H1 (cell line): ENCODE data around the gene CD300E. TPM values are rescaled to one million over a fixed set of nuclear protein-coding genes. Genes with fewer than 3 reads are reported as not detected.

Source experiments
- CTCF ChIA-PET: fragments of 300-600 bp; sonication (Branson Sonifier 250); formaldehyde crosslinking; loops from one replicate; lab custom pipeline; 2021; ENCODE audit not compliant: partially characterized antibody; lab: Charles Lee
- POLR2A ChIA-PET: fragments of 300-600 bp; sonication (Branson Sonifier 250); formaldehyde crosslinking; loops from one replicate; lab custom pipeline; 2021; ENCODE audit warnings: inconsistent platforms; ENCODE audit not compliant: partially characterized antibody; lab: Charles Lee
- DNase-seq, 2 experiments: peaks; one replicate each; pipeline versions ENCODE4 v3.0.0 to v3.0.0-alpha.2; 2010 to 2022; ENCODE audit warnings: low spot score in 2 of 2, low read depth in 1 of 2, mixed read lengths in 1 of 2
- FAIRE-seq: peaks from 2 replicates; lab custom pipeline; 2011; peaks lifted over from hg19 to GRCh38; lab: Jason Lieb, UNC
- H2AFZ ChIP-seq: 2 replicates; pipeline ENCODE4 v1.8.1; 2012; ENCODE audit warnings: low read length, inconsistent platforms
- H2AK5ac ChIP-seq: 2 replicates; pipeline ENCODE4 v1.6.1; 2013; ENCODE audit warnings: low read depth, low read length
- H2BK120ac ChIP-seq: replicated peaks from 2 replicates; pipeline ENCODE3; 2013; ENCODE audit warnings: low read depth, low read length, inconsistent platforms
- H2BK12ac ChIP-seq: 2 replicates; pipeline ENCODE4 v1.6.1; 2013; ENCODE audit warnings: low read depth, low read length
- H2BK15ac ChIP-seq: 2 replicates; pipeline ENCODE4 v1.6.1; 2013; ENCODE audit warnings: low read length
- H2BK20ac ChIP-seq: 2 replicates; pipeline ENCODE4 v1.6.1; 2013; ENCODE audit warnings: low read length
- H2BK5ac ChIP-seq: 2 replicates; pipeline ENCODE4 v1.6.1; 2013; ENCODE audit warnings: low read depth, low read length
- H3K14ac ChIP-seq: 2 replicates; pipeline ENCODE4 v1.6.1; 2013; ENCODE audit warnings: inconsistent platforms; ENCODE audit not compliant: insufficient read length
- H3K18ac ChIP-seq: 2 replicates; pipeline ENCODE4 v1.6.1; 2013; ENCODE audit warnings: low read length; ENCODE audit errors: extremely low read depth
- H3K23ac ChIP-seq: 2 replicates; pipeline ENCODE4 v1.6.1; 2013; ENCODE audit warnings: inconsistent platforms; ENCODE audit not compliant: insufficient read length
- H3K23me2 ChIP-seq: 2 replicates; pipeline ENCODE4 v1.6.1; 2013; ENCODE audit warnings: low read depth, low read length
- H3K27ac ChIP-seq: 2 replicates; pipeline ENCODE4 v1.6.1; 2011; ENCODE audit warnings: low read depth, low read length, inconsistent platforms
- H3K27me3 ChIP-seq, 4 experiments: replicated peaks in 1 of 4; 1 replicate in 1 of 4; 2 replicates in 3 of 4; pipeline versions ENCODE4 v1.6.1 to v1.8.1; 2011 to 2013; ENCODE audit warnings: low read length in 3 of 4, mild to moderate bottlenecking in 3 of 4, inconsistent platforms in 2 of 4, mixed read lengths in 2 of 4, moderate library complexity in 1 of 4; ENCODE audit not compliant: control insufficient read depth in 3 of 4, insufficient read depth in 3 of 4; ENCODE audit errors: extremely low read depth in 1 of 4
- H3K36me3 ChIP-seq, 4 experiments: 2 replicates each; pipeline versions ENCODE4 v1.6.1 to v1.8.1; 2011 to 2013; ENCODE audit warnings: mild to moderate bottlenecking in 4 of 4, low read length in 3 of 4, moderate library complexity in 2 of 4, control low read depth in 1 of 4, inconsistent platforms in 1 of 4; ENCODE audit not compliant: insufficient read depth in 4 of 4, control insufficient read depth in 2 of 4
- H3K4ac ChIP-seq: replicated peaks from 2 replicates; pipeline ENCODE3; 2013; ENCODE audit warnings: low read length, low read depth, mixed read lengths, inconsistent platforms; ENCODE audit not compliant: insufficient read length
- H3K4me1 ChIP-seq, 4 experiments: replicated peaks in 1 of 4; 1 replicate in 1 of 4; 2 replicates in 3 of 4; pipeline versions ENCODE4 v1.6.1 to v1.8.1; 2011 to 2013; ENCODE audit warnings: low read length in 3 of 4, inconsistent platforms in 2 of 4, mixed read lengths in 1 of 4; ENCODE audit not compliant: insufficient read depth in 4 of 4, control insufficient read depth in 3 of 4
- H3K4me2 ChIP-seq, 2 experiments: 2 replicates each; pipeline versions ENCODE4 v1.6.1 to v1.8.1; 2011 to 2013; ENCODE audit warnings: low read depth in 2 of 2, low read length in 2 of 2, control low read depth in 1 of 2, inconsistent platforms in 1 of 2, mild to moderate bottlenecking in 1 of 2; ENCODE audit not compliant: insufficient read depth in 1 of 2
- H3K4me3 ChIP-seq, 4 experiments: fragments of 200-600, 300-600 bp in 1 of 4; sonication (generic), shearing (Covaris generic), sonication (Bioruptor Twin) in 1 of 4; 2 replicates each; pipeline versions ENCODE4 v1.5.1 to v1.8.1; 2011 to 2016; ENCODE audit warnings: low read length in 4 of 4, low read depth in 3 of 4, control low read depth in 2 of 4, inconsistent platforms in 2 of 4, mild to moderate bottlenecking in 2 of 4, mixed read lengths in 1 of 4, moderate library complexity in 1 of 4; ENCODE audit not compliant: insufficient read depth in 2 of 4; ENCODE audit errors: extremely low read depth in 1 of 4
- H3K56ac ChIP-seq: replicated peaks from 2 replicates; pipeline ENCODE3; 2013; ENCODE audit warnings: low read depth, mild to moderate bottlenecking, mixed read lengths, low read length, inconsistent platforms; ENCODE audit not compliant: insufficient read length
- H3K79me1 ChIP-seq: 2 replicates; pipeline ENCODE4 v1.6.1; 2013; ENCODE audit warnings: low read depth, low read length, control low read depth
- H3K79me2 ChIP-seq, 2 experiments: 2 replicates each; pipeline versions ENCODE4 v1.6.1 to v1.8.1; 2012 to 2013; ENCODE audit warnings: low read length in 2 of 2, mild to moderate bottlenecking in 2 of 2, inconsistent platforms in 1 of 2; ENCODE audit not compliant: insufficient read depth in 2 of 2, control insufficient read depth in 1 of 2
- H3K9ac ChIP-seq, 4 experiments: replicated peaks in 1 of 4; 1 replicate in 1 of 4; 2 replicates in 3 of 4; pipeline versions ENCODE4 v1.6.1 to v1.8.1; 2011 to 2013; ENCODE audit warnings: low read depth in 3 of 4, low read length in 3 of 4, control low read depth in 2 of 4, mild to moderate bottlenecking in 2 of 4, moderate library complexity in 2 of 4, inconsistent platforms in 1 of 4; ENCODE audit errors: extremely low read depth in 1 of 4
- H3K9me3 ChIP-seq, 2 experiments: 2 replicates each; pipeline versions ENCODE4 v1.6.1 to v1.8.1; 2012 to 2013; ENCODE audit warnings: mild to moderate bottlenecking in 2 of 2, moderate library complexity in 2 of 2, control low read depth in 1 of 2, inconsistent platforms in 1 of 2, low read depth in 1 of 2, low read length in 1 of 2, mixed read lengths in 1 of 2; ENCODE audit not compliant: insufficient read depth in 2 of 2
- H4K20me1 ChIP-seq, 2 experiments: replicated peaks in 1 of 2; 2 replicates each; pipeline versions ENCODE3 to v1.8.1; 2011 to 2013; ENCODE audit warnings: inconsistent platforms in 2 of 2, low read length in 2 of 2, mild to moderate bottlenecking in 1 of 2; ENCODE audit not compliant: insufficient read depth in 2 of 2, control insufficient read depth in 1 of 2
- H4K5ac ChIP-seq: 2 replicates; pipeline ENCODE4 v1.6.1; 2013; ENCODE audit warnings: low read length, low read depth, mixed read lengths, inconsistent platforms; ENCODE audit not compliant: insufficient read length
- H4K8ac ChIP-seq: 2 replicates; pipeline ENCODE4 v1.8.0; 2013; ENCODE audit warnings: mild to moderate bottlenecking, moderate library complexity, low read length, inconsistent platforms; ENCODE audit not compliant: insufficient read depth; ENCODE audit errors: extremely low read depth
- H4K91ac ChIP-seq: replicated peaks from 2 replicates; pipeline ENCODE3; 2013; ENCODE audit warnings: low read length, mixed read lengths, inconsistent platforms; ENCODE audit not compliant: insufficient read length
- CHD1 ChIP-seq: IDR thresholded peaks from 2 replicates; pipeline ENCODE4 v1.6.1; 2012; ENCODE audit warnings: low read depth, low read length, improper control_type of control experiment
- CHD2 ChIP-seq: IDR thresholded peaks from 2 replicates; pipeline ENCODE4 v1.6.1; 2012; ENCODE audit warnings: low read length, improper control_type of control experiment
- JUND ChIP-seq: IDR thresholded peaks from 2 replicates; pipeline ENCODE4 v1.6.1; 2011; ENCODE audit warnings: mild to moderate bottlenecking, improper control_type of control experiment, low read length
- RAD21 ChIP-seq, 2 experiments: IDR thresholded peaks in 1 of 2; conservative IDR thresholded peaks in 1 of 2; 2 replicates each; pipeline ENCODE4 v1.6.1; 2011; ENCODE audit warnings: low read depth in 2 of 2, low read length in 2 of 2, improper control_type of control experiment in 1 of 2, inconsistent platforms in 1 of 2, mild to moderate bottlenecking in 1 of 2, moderate library complexity in 1 of 2
- RFX5 ChIP-seq: IDR thresholded peaks from 2 replicates; pipeline ENCODE4 v1.6.1; 2011; ENCODE audit warnings: low read depth, low read length, improper control_type of control experiment, borderline replicate concordance
- RNF2 ChIP-seq: fragments of 200-900, 300-1000 bp; sonication (generic); IDR thresholded peaks from 2 replicates; pipeline ENCODE4 v1.7.1; 2016; ENCODE audit warnings: borderline replicate concordance, low read depth, mild to moderate bottlenecking, antibody characterized with exemption, low read length; ENCODE audit not compliant: poor library complexity, severe bottlenecking; ENCODE audit errors: missing control alignments
- SAP30 ChIP-seq: fragments of 300-600 bp; sonication (generic); IDR thresholded peaks from 2 replicates; pipeline ENCODE4 v1.7.1; 2012; ENCODE audit warnings: low read length, moderate library complexity, mild to moderate bottlenecking, inconsistent platforms; ENCODE audit not compliant: insufficient read depth, insufficient replicate concordance
- SP1 ChIP-seq: IDR thresholded peaks from 2 replicates; pipeline ENCODE4 v1.6.1; 2011; ENCODE audit warnings: low read depth, low read length
- TAF7 ChIP-seq: optimal IDR thresholded peaks from 2 replicates; pipeline ENCODE3; 2011; ENCODE audit warnings: low read depth, mild to moderate bottlenecking, inconsistent platforms, low read length, moderate library complexity, borderline replicate concordance
- WGBS, 2 experiments: shearing (Covaris generic) in 1 of 2; methylation state at CpG; one replicate each; pipeline versions ENCODE4 v1.1.6 to v1.1.7; 2013 to 2015; ENCODE audit warnings: low lambda C conversion rate in 2 of 2, mixed read lengths in 2 of 2, inconsistent platforms in 1 of 2, low coverage in 1 of 2, missing lambda C conversion rate in 1 of 2; ENCODE audit not compliant: insufficient replicate concordance in 2 of 2, insufficient coverage in 1 of 2, insufficient read length in 1 of 2; ENCODE audit errors: extremely low coverage in 1 of 2, missing lambda C conversion rate in 1 of 2; 5-methylcytosine and 5-hydroxymethylcytosine counted together
- polyA plus RNA-seq, 7 experiments: library from polyadenylated mRNA; depleted of rRNA in 3 of 7; stranded (reverse) in 5 of 7; unstranded in 2 of 7; fragments of >200 nt in 5 of 7; fragments of 200-250 nt in 2 of 7; gene quantifications; 1 replicate in 5 of 7; 2 replicates in 1 of 7; 4 replicates in 1 of 7; pipeline versions ENCODE4 v1.2.1 to v1.2.3, GENCODE V29; 2011 to 2013; ENCODE audit warnings: missing spikeins in 2 of 7, mixed read lengths in 2 of 7
- total RNA-seq: library from RNA; stranded (reverse); fragmentation: NEBNext Ultra II Directional; extraction: Animal tissue kit (Norgen Biotek cat#: 25700); gene quantifications from 2 replicates; pipeline ENCODE4 v1.2.1, GENCODE V29; 2021
- TF ChIP-seq, protein P1 (sequence below): IDR thresholded peaks from 2 replicates; pipeline ENCODE4 v1.6.1; 2012; ENCODE audit warnings: inconsistent platforms
- TF ChIP-seq, protein P2 (sequence below): IDR thresholded peaks from 2 replicates; pipeline ENCODE4 v1.6.1; 2012; ENCODE audit warnings: inconsistent platforms
- TF ChIP-seq, protein P3 (sequence below): IDR thresholded peaks from 2 replicates; pipeline ENCODE4 v1.6.1; 2011; ENCODE audit warnings: low read depth, mild to moderate bottlenecking, low read length; ENCODE audit not compliant: insufficient read depth

CD300E gene
- total and polyA plus RNA-seq, 2 of the 8 experiments (the other 6 are each of a cell fraction or from before 2014, with no cell fraction given), result not detected

DNA sequence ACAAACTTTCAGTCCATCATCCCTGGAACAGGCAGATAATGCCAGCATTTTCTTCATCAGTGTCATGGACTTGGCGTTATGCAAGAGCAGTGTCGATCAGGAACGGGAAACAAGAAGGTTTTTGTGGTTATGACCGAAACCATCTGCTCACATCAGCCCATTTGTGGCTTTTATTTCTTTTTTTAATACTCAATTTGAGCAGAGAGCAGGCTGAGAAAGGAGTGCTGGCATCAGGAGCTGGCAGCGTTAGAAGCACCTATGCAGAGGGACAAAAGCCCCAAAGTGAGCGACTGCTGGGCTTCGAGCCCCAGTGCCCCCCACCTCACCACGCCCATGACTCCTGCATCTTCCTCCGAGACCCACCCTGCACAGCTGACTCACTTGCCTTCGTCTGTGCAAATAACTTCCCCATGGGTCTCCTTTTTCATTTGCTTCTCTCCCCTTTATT, 16.2 kb upstream of the CD300E start:
- Histone ChIP-seq H4K20me1 (no peaks in the 10 kb centered on the region), H2BK15ac (no peak overlapping the region), H3K79me1 (no peaks in the 10 kb centered on the region), H3K14ac (no peak overlapping the region), H4K5ac (no peak overlapping the region), H2AFZ (no peak overlapping the region), H3K27me3 (no peaks in the 10 kb centered on the region), H2AK5ac (no peak overlapping the region), H2BK20ac (no peak overlapping the region), H3K36me3 (no peaks in the 10 kb centered on the region), H3K4me2 (no peak overlapping the region), H3K4me3 (no peak overlapping the region), H4K8ac (no peak overlapping the region), H3K23ac (no peak overlapping the region), H4K91ac (no peak overlapping the region), H3K79me2 (no peaks in the 10 kb centered on the region), H3K4ac (no peak overlapping the region), H3K4me1 (peaks cover 3 to 20% (median 11%) of the 10 kb centered on the region in 4 experiments; a peak in 6 of 7 replicates), H3K23me2 (no peaks in the 10 kb centered on the region), H2BK12ac (no peak overlapping the region), H3K56ac (no peak overlapping the region), H3K27ac (no peak overlapping the region), H3K9ac (no peak overlapping the region), H3K18ac (no peak overlapping the region), H2BK120ac (no peak overlapping the region), H3K9me3 (no peaks in the 10 kb centered on the region), H2BK5ac (no peak overlapping the region)
- CTCF ChIA-PET, result interaction anchor here (0.7 to 1.0 kb wide), 4 partner anchors 34 to 271 kb away, joined by 3 to 4 read pairs (median 3); no protein-coding TSS in a partner anchor
- 85% methylated on average over 10 of the region's 10 CpGs; no CpG with 5 or more reads in 1 of the 2 experiments for WGBS, 2 experiments
- POLR2A ChIA-PET, result no interaction called here
- TF ChIP-seq CHD2 (no peak), SP1 (no peak), RAD21 (IDR thresholded peaks at IDR 0.05 in 1 of 2, conservative IDR thresholded peaks at IDR 0.05 in 1 of 2; ENCODE audit: low read depth in 2 of 2, low read length in 2 of 2) (no peak), SAP30 (no peak), RFX5 (no peak), RNF2 (no peak), TAF7 (no peak), CHD1 (no peak), JUND (no peak)
- TF ChIP-seq, protein P1, sequence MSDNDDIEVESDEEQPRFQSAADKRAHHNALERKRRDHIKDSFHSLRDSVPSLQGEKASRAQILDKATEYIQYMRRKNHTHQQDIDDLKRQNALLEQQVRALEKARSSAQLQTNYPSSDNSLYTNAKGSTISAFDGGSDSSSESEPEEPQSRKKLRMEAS, result no peak
- TF ChIP-seq, protein P2, sequence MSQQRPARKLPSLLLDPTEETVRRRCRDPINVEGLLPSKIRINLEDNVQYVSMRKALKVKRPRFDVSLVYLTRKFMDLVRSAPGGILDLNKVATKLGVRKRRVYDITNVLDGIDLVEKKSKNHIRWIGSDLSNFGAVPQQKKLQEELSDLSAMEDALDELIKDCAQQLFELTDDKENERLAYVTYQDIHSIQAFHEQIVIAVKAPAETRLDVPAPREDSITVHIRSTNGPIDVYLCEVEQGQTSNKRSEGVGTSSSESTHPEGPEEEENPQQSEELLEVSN, result no peak
- TF ChIP-seq, protein P3, sequence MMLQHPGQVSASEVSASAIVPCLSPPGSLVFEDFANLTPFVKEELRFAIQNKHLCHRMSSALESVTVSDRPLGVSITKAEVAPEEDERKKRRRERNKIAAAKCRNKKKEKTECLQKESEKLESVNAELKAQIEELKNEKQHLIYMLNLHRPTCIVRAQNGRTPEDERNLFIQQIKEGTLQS, result no peak
- no peak for DNase-seq
- FAIRE-seq, result no peak
